HG02970 (cell line): Measurements from ENCODE around the gene CAPN11.
"Not testable (repeated sequence)": the region's sequence is repeated elsewhere in the genome, so short reads cannot be mapped to it uniquely, and the experiment has no call there.

ENCODE experiments used
- ATAC-seq: cut with Tn5 transposase; IDR thresholded peaks from one replicate; pipeline ENCODE4 v1.9.1; 2021; ENCODE audit warnings: mild to moderate bottlenecking, moderate library complexity, moderate number of reproducible peaks; ENCODE audit not compliant: unreplicated experiment, low FRiP score

Gene CAPN11

GRCh38 chr6:44129841-44130322 is 28.7 kb upstream of the CAPN11 start:
- ATAC-seq: no peak

DNA sequence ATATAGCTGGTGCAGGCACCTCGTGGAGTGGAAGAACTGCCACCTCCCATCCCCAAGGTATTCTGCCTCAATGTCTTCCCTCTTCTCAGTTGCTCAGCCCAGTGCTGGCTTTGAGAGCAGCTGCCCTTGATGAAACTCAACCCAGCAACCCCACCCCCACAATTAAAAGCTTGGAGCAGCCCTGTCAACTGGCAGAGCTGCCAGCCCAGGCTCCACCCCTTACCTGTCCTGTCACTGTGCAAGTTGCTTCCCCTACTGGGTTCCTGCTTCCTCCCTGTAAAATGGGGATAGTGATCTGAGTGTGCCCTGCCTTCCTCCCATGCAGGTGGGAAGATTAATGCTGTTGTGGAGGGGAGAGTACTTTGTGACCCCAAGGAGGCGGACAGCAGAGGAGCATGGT is 26.7 kb upstream of the CAPN11 start:
- ATAC-seq: no peak

DNA sequence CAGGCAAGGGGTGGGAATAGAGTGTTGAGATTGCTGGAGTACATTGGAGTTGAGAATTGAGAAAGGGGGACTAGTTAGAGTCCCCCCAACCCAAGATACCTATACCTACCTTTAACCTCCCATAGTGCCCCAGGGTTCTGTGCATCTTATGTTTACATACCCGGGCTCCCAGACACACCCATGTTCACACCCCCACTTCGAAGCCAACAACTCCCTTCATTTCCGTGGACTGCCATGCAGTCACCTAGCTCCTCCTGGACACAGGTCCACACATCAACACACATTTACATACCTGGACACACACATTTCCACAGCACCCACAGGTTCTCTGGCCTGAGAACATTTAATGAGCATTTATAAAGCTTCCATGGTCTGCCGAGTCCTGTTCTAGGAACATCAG is 26.1 kb upstream of the CAPN11 start:
- ATAC-seq: no peak

DNA sequence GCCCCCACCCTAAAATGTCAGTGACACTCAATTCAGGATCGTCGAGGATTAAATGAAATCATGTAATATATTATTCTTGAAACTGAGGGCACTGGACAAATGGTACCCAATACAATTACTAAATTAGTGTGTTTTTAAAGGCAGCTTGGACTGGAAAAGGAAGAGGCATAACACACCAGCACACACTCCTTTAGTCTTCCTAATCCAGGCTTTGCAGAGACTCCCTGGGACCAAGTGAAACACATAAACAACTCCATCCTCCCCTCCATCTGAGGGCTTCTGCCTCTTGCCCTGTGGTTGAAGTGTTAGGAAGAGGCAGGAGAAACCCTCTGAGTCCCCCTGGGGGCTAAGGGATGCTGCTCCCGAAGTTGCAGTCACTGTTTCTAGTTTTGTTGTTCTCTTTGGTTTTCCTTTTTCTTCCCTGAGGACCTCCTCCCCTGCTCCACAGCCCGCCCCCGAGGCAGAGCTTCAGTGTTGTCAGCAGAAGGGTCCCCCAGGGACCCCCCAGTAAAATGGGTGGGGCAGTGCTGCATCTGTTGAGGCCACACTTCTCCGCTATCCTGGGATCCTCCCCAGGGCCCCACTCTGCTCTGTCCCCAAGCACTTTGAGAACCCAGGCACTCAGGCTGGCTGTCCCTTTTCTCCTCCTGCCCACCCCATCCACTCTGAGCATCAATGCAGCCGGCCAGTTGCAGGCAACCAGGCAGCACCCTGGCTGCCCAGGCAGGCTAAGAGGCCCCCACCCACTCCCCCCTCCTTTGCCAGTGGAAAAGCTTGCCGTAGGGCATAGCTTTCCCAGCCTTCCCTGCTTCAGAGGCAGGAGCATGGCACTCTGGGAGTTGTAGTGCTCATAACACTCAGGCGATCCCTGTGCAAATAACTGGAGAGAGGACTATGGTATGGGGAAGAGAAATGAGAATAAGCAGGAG is 25.4 kb upstream of the CAPN11 start:
- ATAC-seq: no peak

DNA sequence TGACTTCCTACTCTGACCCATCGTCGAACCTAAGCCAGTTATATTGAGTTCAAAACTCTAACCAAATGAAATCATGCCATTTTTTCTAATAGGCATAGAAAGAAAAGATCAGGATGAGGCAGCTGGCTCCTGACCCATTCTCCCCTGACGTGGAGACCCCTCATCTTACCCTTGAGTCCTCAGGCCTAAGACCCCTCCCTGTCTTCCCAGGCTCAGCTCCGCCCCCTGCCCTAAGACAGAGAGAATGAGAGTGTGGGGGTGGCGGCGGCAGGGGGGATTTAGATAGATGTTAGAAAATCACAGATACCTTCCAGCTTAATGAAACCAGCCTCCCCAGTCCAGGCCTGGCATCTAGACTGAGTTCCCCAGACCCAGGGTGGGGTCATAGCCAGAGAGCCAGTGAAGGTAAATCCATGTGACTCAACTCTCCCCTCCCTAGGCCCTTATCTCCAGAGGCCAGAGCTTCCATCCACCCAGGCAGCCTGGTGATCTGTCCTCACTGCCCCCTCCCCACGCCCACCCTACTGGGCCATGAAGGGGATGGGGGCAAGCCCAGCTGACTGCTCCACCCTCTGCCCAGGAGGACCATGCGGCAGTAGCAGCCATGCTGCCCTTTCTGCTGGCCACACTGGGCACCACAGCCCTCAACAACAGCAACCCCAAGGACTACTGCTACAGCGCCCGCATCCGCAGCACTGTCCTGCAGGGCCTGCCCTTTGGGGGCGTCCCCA is 24.5 kb upstream of the CAPN11 start:
- no peak for ATAC-seq

GRCh38 chr6:44135173-44135758 is 23.4 kb upstream of the CAPN11 start:
- no peak for ATAC-seq

GRCh38 chr6:44135875-44136274 is 22.7 kb upstream of the CAPN11 start:
- ATAC-seq: no peak

- no peak for ATAC-seq
Measured at GRCh38 chr6:44138717-44139350, 19.8 kb upstream of the CAPN11 start.

- no peak for ATAC-seq
Measured at GRCh38 chr6:44139351-44139743, 19.3 kb upstream of the CAPN11 start.

- no peak for ATAC-seq
Measured at GRCh38 chr6:44142835-44143234, 15.8 kb upstream of the CAPN11 start.

- no peak for ATAC-seq
Measured at GRCh38 chr6:44143731-44144130, 14.9 kb upstream of the CAPN11 start.

DNA sequence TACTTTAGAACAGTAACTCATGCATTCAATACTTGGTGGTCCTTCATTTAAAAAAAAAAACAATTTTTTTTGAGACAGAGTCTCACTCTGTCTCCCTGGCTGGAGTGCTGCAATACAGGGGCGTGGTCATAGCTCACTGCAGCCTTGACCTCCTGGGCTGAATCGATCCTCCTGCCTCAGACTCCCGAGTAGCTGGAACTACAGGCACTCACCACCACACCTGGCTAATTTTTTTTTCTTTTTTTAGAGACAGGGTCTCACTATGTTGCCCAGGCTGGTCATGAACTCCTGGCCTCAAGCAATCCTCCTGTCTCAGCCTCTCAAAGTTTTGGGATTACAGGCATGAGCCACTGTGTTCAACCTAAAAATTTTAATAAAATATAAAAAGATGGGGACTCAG is 14.1 kb upstream of the CAPN11 start:
- ATAC-seq: not testable (repeated sequence)

DNA sequence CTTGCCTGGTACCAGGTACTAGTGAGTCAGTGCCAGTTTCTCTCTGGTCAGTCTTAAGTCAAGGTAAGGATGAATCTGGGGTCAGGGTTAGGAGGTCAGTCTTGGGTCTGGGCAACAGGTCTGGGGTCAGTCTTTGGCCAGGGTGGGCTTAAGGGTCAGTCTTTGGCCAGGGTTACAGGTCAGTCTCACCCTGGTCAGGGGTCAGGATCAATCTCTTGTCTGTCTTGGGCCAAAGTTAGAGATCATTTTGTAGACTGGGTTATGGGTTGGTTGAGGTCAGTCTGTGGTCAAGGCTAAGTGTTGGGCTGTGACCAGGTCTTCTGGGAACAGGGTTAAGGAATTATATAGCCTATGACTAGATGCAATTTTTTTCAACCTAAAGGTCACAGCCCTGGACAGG is 12.8 kb upstream of the CAPN11 start:
- no peak for ATAC-seq

DNA sequence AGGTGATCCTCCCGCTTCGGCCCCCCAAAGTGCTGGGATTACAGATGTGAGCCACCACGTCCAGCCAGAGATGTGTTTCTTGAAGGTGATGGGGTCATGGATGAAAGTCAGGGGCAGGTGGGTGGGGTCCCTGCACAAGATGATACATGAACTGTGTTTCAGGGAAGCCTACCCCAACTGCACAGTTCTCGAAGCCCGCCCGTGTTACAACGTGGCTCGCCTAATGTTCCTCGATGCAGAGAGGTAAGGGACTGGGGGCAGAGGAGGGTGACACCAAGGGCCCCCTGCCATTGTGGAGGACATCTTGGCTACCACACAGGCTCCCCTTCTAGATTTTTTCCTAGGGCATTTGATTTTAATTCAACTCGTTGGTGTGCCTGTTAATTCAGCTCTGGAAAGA is 11.9 kb upstream of the CAPN11 start:
- no peak for ATAC-seq

DNA sequence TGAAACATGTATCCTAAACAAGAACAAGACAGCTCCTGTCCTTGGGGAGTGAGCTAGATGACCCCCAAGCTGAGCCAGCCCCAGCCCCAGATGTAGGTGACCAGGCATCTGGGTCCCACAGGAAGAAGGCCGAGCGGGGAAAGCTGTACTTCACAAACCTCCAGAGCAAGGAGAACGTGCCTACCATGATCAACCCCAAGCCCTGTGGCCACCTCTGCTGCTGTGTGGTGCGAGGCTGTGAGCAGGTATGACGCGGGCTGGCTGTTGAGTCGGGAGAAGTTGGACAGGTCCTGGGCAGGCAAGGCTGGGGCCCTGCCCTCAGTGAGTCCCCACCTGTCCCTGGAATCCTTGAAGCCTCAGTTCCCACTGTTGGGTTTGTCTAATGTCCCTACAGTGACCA is 11.4 kb upstream of the CAPN11 start:
- no peak for ATAC-seq

- no peak for ATAC-seq
Measured at GRCh38 chr6:44148306-44148705, 10.3 kb upstream of the CAPN11 start.

GRCh38 chr6:44149369-44150012 is 9.1 kb upstream of the CAPN11 start:
- ATAC-seq: no peak

DNA sequence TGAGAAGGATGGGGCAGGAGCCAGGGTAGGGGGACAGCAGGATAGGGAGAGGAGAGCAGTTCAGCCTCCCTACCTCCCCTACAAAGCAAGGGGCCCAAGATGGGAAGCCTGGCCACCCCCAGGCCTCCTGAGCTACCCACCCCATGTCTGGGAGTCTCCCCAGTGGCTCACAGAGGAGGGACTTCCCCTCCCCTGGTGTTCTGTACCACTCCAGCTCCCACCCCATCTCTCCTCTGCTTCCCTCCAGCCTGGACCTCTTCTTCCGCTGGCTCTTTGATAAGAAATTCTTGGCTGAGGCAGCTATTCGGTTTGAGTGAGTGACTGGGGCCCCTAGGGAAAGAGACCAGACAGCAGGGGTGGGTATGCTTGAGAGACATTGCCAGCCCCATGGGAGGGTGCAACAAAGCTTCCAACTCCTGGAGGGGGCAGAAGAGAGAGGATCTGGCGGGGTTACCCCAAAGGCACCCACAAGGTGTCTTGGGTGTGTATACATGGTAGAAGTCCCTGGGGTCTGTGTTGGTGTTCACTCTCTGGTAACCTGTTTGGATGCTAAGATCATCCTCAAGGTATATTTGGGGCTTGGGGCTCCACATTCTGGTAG is 8.2 kb upstream of the CAPN11 start:
- no peak for ATAC-seq

DNA sequence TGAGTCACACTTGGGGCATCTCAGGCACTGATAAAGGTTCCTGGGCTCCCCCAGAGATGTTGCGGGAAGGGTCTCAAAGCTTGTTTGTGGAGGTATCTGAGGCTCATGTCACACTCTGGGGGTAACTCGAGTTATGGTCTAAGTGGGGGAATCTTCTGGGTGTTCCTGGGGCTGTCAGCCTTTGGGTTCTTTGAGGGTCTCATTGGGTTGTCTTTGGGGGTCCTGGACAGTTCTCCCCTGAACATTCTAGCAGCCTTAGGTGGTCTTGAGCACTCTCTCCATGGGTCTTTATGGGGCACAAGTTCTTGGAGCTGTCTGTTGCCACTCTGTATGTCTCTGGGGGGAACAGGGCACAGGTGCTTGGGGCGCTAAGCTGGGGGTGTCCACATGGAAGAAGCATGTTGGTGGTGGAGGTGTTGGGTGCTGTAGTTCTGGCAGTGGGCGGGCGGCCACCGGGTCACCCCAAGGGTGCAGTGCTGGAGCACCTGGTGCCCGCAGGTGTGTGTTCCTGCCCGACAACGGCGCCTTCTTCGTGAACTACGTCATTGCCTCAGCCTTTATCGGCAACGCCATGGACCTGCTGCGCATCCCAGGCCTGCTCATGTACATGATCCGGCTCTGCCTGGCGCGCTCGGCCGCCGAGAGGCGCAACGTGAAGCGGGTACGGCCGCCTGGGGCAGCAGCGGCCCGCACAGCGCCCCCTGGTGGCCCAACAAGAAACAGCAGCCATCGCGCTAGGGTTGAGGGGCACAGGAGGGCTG is 7.1 kb upstream of the CAPN11 start:
- ATAC-seq: no peak
